Hindlimb muscle (tissue), 1 donor: ENCODE measurements around the gene CFAP20DC. TPM values are rescaled to one million over a fixed set of nuclear protein-coding genes. Genes with fewer than 3 reads are reported as not detected.

ENCODE experiments used
- DNase-seq: peaks from one replicate; pipeline ENCODE4 v3.0.0-alpha.2; 2013
- polyA plus RNA-seq: library from polyadenylated mRNA; unstranded; fragments of 120-200 nt; gene quantifications from one replicate; pipeline ENCODE4 v1.2.1, GENCODE V29; 2013; ENCODE audit not compliant: insufficient read length

Gene CFAP20DC
- polyA plus RNA-seq, 1 donor: 1.2 TPM

DNA sequence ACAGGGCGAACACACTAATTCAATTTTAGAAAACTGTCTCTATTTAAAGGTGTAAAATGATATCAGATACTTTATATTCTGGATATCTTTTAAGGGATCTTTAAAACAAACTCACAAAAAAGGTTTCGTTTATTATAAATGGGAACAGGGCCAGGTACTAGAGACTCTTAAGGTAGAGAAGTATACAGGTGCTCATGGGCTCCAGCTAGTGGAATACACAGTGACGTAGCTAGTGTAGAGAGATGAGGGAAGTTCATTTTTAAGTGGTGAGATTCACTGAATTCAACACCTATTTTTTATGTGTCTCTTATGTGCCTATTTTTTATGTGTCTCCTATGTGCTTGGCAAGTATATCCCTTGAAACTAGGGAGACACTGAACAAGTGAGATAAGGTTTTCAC, 250.6 kb downstream of the CFAP20DC start:
- no peak for DNase-seq

DNA sequence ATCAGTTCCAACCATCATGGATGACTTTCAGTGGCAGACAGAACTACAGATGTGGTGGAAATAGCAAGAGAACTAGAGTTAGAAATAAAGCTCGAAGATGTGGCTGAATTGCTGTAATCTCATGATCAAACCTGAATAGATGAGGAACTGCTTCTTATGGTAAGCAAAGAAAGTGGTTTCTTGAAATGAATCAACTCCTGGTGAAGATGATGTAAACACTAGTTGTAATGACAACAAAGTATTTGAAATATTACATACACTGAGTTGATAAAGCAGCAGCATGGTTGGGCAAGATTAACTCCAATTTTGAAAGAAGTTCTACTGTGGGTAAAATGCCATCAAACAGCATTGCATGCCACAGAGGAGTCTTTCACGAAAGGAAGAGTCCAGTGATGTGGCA, 251.5 kb downstream of the CFAP20DC start:
- no peak for DNase-seq

DNA sequence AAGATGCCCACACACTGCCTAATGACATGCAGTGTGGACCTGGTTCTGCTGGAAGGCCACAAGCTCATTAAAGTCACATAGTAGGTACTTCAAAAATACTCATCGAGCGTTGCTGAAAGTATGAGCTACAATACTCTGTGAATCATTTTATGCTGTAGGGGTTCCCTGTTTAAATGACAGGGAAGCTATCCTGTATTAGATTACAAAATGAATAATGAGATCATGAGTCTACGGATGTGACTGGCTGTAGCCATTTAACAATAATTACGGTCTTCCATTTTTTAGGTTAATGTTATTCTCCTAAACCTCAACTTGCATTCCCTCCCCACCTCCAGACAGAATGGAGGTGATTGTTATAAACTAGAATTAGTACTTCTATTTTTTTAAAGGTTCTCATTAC, 255.1 kb downstream of the CFAP20DC start:
- no peak for DNase-seq

DNA sequence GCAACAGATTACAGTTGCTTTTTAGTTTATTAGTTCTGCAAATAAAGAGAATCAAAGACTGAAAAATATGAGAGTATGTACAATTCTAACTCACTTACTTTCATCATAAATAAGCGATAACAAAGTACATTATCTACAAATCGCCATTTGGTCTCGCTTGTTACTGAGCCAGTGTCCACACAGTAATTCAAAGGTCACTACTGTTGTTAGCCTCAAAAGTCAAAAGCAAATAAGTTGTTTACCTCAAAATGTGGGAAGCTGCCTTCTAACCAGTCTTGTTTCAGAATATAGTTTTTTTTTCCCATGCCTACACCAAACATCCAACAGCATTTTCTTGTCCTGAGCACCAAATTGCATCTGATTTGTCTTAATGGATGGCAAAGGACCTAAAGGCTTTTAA, 255.9 kb downstream of the CFAP20DC start:
- no peak for DNase-seq

DNA sequence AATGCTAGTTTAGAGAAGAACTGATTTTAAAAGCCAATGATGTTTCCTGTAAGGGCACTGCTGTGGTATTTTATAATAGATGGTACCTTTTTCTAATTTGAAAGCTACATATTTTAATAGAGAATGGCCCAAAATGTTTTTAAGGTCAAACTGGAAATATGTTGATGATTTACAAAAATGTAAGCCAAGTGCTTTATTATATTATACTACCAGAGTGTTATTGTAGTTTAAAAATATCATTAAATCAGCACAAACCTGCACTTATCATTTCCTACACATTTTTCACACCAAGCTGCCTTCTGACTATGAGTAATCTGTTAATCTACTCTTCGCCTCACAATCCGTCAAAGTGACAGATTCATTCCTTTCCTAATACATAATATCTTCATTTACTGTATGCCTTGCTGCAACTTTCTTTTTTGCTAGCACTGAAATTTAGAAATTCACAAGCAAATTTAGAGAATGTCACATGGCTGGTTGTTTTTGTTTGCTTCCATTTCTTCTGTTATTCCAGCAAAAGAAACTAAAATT, 256.8 kb downstream of the CFAP20DC start:
- no peak for DNase-seq

DNA sequence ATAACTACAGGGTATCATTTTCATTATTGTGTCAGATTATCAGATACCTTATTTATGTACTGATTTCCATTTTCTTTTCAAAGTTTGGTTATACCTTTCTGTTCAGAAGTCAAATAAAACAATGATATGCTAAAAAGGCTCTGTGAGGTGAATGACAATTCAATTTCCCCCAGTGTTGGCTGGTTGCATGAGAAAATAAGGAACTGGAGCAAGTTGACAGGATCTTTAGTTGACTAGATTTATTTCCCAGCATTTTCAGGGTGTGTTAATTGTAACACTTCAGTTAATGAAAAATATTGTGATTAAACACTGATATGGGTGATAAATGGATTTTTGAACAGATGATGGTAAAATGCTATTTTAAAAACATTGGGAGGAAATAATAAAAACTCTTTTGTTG, 260.4 kb downstream of the CFAP20DC start:
- no peak for DNase-seq

DNA sequence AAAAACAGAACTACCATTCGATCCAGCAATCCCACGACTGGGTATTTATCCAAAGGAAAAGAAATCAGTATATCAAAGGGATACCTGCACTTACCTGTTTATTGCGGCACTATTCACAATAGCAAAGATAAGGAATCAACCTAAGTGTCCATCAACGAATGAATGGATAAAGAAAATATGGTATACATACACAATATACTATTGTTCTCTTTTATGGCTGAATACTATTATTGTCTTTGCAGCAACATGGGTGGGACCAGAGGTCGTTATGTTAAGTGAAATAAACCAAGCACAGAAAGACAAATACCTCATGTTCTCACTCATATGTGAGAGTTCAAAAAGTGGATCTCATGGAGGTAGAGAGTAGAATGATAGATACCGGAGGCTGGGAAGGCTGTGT, 264.9 kb downstream of the CFAP20DC start:
- DNase-seq: no peak

DNA sequence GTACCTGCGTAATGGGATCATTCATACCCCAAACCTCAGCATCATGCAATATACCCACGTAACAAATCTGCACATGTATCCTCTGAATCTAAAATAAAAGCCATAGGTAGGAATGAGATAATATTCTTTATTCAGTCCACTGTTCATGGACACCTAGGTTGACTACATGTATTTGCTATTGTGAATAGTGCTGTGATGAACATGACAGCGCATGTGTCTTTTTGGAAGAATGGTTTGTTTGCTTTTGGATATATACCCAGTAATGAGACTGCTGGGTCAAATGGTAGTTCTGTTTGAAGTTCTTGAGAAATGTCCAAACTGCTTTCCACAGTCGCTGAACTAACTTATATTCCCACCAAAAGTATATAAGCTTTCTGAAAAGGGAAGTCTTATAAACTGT, 265.4 kb downstream of the CFAP20DC start:
- no peak for DNase-seq

DNA sequence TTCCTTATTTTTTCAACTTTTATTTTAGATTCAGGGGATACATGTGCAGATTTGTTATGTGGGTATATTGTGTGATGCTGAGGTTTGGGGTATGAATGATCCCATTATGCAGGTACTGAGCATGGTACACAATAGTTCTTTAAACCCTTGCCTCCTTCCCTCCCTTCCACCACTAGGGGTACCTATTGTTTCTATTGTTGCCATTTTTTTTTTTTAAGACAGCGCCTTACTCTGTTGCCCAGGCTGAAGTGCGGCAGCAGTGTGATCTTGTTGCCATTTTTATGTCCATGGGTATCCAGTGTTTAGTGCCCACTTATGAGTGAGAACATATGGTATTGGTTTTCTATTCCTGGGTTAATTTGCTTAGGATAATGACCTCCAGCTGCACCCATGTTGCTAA, 266.0 kb downstream of the CFAP20DC start:
- no peak for DNase-seq

DNA sequence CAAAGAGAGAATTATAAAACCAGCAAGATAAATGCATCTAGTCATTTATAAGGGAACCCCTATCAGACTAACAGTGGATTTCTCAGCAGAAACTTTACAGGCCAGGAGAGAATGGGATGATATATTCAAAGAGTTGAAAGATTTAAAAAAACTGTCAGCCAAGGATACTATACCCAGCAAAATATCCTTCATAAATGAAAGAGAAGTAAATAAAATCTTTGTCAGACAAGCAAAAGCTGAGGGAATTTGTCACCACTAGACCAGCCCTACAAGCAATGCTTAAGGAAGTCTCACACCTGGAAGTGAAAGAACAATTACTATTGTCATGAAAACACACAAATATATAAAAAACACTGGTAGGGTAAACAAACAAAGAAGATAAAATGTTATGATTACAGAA, 269.9 kb downstream of the CFAP20DC start:
- no peak for DNase-seq

DNA sequence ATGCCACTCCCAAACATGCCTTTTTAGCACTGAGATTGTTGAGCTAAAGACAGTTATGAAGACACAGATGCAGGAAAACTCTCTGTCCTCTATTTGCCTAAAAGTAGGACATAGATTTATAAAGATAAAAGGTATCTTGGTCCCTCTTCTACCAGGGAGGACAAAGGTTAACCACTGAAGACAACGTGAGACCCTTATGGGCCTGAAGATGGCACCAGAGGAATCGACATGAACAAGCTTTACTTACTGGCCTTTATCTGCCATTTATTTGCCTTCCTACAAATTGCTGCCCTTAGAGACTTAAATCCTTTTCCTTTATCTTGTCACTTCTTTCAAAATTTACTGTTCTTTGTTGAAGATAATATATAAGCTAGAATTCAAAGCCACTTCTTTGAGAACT, 273.6 kb downstream of the CFAP20DC start:
- DNase-seq: no peak

DNA sequence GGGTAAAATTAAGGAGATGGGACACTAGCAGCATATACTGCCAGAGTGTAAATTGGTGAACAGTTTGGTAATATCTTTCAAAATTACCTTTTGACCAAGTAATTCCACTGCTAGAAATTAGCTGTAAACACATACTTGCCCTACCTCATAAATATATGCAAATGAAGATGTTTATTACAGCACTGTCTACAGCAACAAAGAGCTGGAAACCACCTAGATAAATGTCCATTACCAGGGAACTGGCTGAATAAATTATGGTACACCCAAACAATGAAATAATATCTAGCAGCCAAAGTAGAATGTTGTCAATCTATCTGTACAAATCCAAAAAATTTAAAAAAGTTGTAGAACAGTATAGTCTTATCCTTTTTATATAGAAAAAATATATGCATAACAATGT, 277.4 kb downstream of the CFAP20DC start:
- DNase-seq: no peak

DNA sequence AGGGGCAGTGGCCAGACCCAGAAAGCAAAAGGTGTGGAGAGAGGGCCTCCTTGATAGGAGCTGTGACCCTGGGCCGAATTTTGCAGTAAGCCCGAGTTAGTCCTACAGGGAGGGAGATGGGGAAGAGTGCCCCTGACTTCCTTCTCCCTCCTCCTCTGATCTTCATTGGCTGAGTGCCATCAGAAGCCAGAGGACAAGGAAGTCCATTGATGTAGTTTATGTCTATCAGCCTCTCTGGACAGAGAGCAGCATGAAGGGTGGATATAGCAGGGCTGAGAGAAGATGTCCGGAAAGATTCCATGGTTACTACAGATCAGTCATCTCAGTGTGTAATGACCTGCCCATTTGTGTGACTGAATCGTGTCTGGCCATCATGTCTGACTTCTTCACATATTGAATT, 280.8 kb downstream of the CFAP20DC start:
- no peak for DNase-seq

DNA sequence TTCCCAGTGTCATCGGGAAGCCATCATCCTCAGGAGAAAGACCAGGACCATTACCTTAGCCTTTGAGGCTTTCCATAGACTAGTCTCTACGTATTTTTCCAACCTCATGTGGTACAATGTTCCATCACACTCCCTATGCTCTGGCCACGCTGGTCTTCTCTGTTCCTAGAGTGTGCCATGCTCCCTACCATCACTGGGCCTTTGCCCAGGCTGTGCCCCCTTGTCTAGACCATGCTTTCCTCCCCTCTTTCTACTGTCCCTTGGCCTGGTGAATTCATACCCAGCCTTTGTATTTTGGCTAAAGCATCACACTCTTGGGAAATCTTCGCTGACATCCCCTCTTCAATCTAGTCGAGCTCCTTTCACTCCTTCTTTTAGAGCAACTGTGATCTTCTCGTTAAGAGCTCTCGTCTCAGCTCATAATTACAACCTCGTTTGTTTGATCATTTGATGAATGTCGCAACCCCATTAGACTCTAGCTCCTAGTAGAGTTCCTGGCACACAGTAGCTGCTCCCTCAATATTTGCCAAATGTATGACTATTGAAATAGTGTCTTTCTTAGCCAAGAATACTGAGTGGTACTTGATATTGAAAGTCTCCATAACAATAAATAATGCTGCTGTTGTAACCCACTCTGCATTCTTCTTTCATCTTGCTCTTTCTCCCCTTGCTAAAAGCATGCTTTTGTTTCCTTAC, 283.1 kb downstream of the CFAP20DC start:
- DNase-seq: no peak

DNA sequence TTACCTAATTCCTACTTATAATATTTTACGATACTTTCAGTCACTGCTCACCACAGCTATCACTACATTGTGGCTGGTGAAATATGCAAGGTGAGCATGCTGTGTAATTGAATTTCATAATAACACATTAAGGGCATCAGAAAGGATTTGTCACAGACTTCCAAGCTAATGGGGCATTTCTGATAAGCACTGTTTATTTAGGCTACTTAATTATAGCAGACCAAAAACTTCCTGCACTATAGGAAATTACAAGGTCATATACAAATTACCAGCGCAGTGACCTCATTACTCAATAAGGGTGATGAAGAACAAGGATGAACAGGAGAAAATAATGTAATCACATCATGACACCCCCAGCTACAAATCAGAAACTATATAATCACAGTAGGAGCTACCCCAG, 294.7 kb downstream of the CFAP20DC start:
- no peak for DNase-seq

DNA sequence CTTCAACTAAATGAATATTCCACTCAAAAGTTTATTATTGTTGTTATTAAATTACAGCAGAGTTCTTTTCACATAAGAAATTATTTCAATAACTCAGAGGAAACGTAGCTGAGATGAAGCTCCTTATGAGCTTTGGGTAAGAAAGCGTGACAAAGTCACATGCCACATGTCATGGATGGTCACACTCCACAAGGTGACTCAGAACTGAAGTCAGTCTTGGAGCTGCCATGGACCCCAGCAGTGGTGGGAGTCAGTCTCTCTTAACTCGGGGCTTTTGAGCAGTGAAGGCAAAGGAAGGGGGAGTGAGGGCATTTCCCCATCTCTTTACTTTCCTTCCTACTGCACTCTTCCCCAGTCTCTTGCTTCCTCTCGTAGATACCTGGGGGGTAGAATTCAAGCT, 295.8 kb downstream of the CFAP20DC start:
- DNase-seq: no peak

DNA sequence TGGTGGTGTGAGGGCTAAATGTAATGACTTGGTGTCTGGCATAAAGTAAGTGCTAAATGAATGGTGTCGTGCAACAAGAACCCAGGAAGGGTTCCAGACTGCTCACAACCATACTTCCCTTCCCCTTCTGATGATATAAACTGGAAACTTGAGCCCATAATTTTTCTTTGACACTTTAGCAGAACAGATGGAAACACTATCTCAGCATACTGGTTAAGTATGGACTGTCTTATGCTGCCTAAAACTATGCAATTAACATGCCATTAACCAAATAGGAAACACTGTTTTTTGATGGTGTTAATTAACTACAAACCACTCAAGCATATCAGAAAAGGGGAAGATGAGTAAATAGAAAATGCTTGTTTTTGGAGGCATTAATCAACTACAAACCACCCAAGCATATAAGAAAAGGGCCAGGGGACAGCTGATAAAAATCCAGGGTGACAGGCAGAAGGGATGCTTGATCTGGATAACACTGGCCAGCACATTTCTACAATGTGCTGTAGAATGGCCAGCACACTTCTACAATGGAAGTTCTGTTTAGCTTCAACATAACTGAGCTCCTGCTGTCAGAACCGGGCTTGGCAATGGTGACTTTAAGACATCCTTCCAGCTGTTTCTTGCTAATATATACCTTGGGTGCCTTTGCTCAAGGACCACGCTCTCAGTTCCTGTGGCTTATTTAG, 297.8 kb downstream of the CFAP20DC start:
- DNase-seq: no peak

DNA sequence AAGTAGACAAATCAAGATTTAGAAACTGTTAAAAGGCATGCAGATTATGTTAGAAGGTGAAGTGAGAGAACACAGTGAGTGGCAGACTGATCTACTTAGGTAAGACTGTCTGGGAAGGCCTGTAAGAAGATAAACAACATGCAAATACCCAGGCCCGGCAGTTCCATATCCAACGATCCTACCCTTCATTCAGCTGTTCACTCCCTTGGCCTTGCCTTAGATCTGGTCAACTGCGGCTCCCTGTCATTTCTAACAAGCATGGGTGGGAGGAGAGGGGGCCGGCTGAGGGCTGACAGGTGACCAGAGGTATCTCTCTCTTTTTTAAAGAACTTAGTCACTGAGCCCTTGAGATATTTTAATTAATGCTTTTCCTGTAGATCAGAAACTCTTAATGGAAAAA, 298.6 kb downstream of the CFAP20DC start:
- no peak for DNase-seq

DNA sequence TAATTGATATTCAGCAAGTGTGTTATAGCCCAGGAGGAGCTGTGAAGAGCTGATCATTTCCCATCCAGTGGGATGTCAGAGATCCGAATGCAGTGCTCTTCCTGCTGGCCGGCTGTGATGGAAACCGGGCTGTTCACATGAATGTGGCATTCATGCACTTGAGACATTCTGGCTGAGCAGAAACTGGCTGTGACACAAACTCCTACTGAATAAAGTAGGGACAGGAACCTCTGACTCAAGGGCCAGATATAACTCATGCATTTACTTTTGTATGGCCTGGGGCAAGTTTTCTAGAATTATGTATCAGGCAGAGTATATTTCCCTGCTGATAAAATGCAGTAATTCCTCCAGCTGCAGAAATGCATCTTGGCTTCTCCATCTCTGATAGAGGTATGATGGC, 299.9 kb downstream of the CFAP20DC start:
- no peak for DNase-seq

DNA sequence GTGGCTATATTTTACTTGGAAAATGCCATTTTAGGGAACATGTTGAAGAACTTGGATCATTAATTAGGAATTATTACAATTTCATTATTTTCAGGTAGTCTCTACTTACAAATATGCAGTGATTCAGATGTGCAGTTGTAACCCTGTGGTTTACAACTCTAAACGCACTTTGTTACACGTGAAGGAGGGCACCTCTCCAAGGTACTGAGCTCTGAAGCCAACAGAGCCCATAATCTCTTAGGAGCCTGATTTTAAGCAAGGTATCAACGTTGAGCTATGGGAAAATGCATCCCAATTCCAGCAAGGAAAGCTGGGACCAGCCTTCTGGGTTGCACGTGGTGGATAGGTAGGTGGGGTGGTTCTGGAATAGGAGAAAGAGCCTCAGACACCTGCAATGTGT, 301.8 kb downstream of the CFAP20DC start:
- no peak for DNase-seq

DNA sequence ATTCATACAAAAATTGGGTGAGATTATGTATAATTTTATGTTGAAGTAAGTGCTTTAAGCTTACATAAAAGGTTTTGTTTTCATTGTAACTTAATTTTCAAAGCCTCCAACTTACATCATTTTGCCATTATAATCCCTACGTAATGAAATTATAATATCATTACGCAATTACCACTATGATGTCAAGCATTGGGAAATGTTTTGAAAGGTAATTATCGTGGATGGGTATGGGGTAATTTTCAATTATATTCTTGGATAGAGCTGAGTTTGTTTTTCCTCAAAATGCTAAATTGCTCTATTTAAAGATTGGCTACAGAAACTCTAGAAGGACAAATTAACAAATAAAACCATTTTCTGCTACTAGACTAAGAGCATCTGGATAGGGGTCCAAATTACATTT, 303.1 kb downstream of the CFAP20DC start:
- no peak for DNase-seq

DNA sequence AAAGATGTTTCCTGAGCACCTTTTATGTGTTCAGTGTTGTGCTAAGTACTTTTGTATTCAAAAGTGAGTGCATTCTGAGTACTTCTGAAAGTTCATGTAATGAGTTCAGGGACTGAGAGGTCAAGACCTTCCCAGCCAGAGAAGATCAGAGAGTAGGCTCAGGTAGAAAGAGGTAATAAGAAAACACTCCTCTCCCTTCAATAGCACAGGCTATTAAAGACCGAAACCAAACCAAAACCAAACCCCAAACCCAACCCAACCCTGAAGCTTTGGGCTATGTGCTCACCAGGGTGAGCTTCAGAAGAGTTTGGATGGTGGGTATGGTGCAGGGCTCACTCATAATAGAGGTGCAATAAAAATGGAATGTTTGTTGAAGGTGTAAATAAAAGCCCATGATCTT, 306.5 kb downstream of the CFAP20DC start:
- DNase-seq: no peak

DNA sequence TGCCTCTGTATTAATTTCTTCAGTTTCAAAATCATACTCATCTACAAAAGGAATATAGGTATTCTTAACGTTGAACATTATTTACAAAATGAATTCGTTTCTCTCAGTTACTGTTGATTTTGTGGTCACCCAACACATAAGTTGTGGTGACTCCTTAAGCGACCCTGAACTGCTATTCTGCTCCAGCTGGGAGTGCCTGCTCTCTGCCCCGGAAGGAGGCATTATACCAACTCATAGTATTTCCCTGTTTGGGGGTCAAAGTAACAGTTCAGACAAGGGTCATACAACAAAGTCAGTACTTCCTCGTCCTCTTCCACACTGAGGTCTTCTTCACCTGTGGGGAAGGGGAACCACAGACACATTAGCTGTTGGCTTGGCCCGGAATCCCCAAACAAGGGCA, 307.6 kb downstream of the CFAP20DC start:
- no peak for DNase-seq

DNA sequence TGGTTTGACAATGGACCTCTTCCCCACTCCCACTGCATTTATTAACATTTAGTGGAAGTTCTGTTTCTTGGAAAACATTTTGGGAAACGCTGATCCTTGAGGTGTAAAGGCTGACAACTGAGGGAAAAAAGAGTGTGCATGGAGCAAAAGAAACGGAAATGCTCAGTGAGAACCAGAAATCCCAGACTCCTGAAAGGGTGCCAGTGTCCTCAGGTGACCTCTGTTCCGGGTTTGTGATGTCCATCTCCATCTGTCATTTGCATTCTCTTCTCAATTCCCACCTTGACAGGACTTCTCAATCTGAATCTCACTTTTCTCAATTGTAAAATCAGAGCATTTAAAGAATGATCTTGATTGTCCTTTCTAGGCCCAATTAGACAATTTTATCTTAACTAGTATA, 312.2 kb downstream of the CFAP20DC start:
- no peak for DNase-seq

DNA sequence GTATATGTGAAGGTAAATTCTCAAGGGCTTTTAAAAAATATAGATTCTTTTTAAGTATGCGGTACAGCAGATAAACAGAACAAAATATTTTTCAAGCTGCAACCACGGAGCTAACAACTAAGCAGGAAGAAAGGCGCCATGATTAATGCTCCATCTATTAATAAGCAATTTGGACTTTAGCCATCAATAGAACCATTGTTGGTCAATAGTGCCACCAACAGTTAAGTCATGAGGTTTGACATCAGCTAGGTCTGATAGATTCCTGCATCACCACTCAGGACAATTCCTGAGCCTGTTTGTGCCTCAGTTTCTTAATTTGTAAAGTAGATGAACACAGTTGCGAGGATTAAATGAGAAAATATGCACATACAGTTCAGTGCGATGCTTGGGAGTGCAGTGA, 318.2 kb downstream of the CFAP20DC start:
- DNase-seq: no peak
